ENCODE measurements around the gene FIGNL1. TPM values are rescaled to one million over a fixed set of nuclear protein-coding genes. Genes with fewer than 3 reads are reported as not detected.

FIGNL1 gene
- total and polyA plus RNA-seq, 8 donors: 1.3 to 4.1 (median 2.7) TPM

GRCh38 chr7:50467817-50468610 is 17.9 kb upstream of the FIGNL1 start:
- Histone ChIP-seq H3K27ac (no peak overlapping the region), H3K9me3 (no peaks in the 10 kb centered on the region), H3K4me3 (no peak overlapping the region), H3K4me1 (peaks cover 0 to 4% (median 0%) of the 10 kb centered on the region in 3 donors), H3K27me3 (no peaks in the 10 kb centered on the region), H3K36me3 (no peaks in the 10 kb centered on the region)
- peak; percentile 73 to 89 (median 80) for TF ChIP-seq CTCF (IDR thresholded peaks at IDR 0.05)
- intact Hi-C loops (cut with DNase I): no loop called here
- ATAC-seq (peak; percentile 94 to 99 (median 97)), FAIRE-seq (no peak), DNase-seq (peak; percentile 73 to 92 (median 84))
- 7 to 10% methylated on average over 30 of the region's 30 CpGs for WGBS, 2 donors

GRCh38 chr7:50466815-50467585 is 16.9 kb upstream of the FIGNL1 start:
- Histone ChIP-seq H3K36me3 (no peaks in the 10 kb centered on the region), H3K27ac (no peak overlapping the region), H3K4me3 (no peak overlapping the region), H3K4me1 (peaks cover 0 to 4% (median 0%) of the 10 kb centered on the region in 3 donors), H3K9me3 (no peaks in the 10 kb centered on the region), H3K27me3 (no peaks in the 10 kb centered on the region)
- 94 to 97% methylated on average over 11 of the region's 11 CpGs for WGBS, 2 donors
- no peak for TF ChIP-seq CTCF (IDR thresholded peaks at IDR 0.05)
- DNase-seq (no peak), FAIRE-seq (no peak), ATAC-seq (peak in 1 of 4 donors; percentile 15)
- intact Hi-C loops (cut with DNase I): no loop called here

- ATAC-seq (no peak), FAIRE-seq (no peak), DNase-seq (no peak)
- no peaks in the 10 kb centered on the region for H3K9me3 ChIP-seq
- H3K27ac ChIP-seq: no peak overlapping the region
- intact Hi-C loops (cut with DNase I): no loop called here
- no peaks in the 10 kb centered on the region for H3K36me3 ChIP-seq
- H3K4me1 ChIP-seq: peaks cover 0 to 4% (median 0%) of the 10 kb centered on the region in 3 donors
- whole genome bisulfite sequencing, 2 donors: 96 to 98% methylated on average over 13 of the region's 13 CpGs
- H3K27me3 ChIP-seq: no peaks in the 10 kb centered on the region
- no peak overlapping the region for H3K4me3 ChIP-seq
- no peak for TF ChIP-seq CTCF (IDR thresholded peaks at IDR 0.05)
These were observed 12.9 kb upstream of the FIGNL1 start for GRCh38 chr7:50463035-50463434.

- intact Hi-C loops (cut with DNase I): no loop called here
- FAIRE-seq: no peak
- no peaks in the 10 kb centered on the region for H3K36me3 ChIP-seq
- H3K4me1 ChIP-seq: no peaks in the 10 kb centered on the region
- no peak overlapping the region for H3K4me3 ChIP-seq
- no peak for ATAC-seq
- H3K27me3 ChIP-seq: no peaks in the 10 kb centered on the region
- H3K9me3 ChIP-seq: no peaks in the 10 kb centered on the region
- WGBS, 2 donors: 89 to 94% methylated on average over 4 of the region's 4 CpGs
- no peak overlapping the region for H3K27ac ChIP-seq
- no peak for DNase-seq
- TF ChIP-seq CTCF (IDR thresholded peaks at IDR 0.05): no peak
These were observed 12.2 kb upstream of the FIGNL1 start for GRCh38 chr7:50462361-50462760.
